HG03025 (cell line): ENCODE measurements around the gene PCNX2.

Experiments
- ATAC-seq: cut with Tn5 transposase; IDR thresholded peaks from one replicate; pipeline ENCODE4 v1.9.1; 2021; ENCODE audit warnings: mild to moderate bottlenecking, moderate library complexity; ENCODE audit not compliant: unreplicated experiment, low FRiP score

Gene PCNX2

DNA sequence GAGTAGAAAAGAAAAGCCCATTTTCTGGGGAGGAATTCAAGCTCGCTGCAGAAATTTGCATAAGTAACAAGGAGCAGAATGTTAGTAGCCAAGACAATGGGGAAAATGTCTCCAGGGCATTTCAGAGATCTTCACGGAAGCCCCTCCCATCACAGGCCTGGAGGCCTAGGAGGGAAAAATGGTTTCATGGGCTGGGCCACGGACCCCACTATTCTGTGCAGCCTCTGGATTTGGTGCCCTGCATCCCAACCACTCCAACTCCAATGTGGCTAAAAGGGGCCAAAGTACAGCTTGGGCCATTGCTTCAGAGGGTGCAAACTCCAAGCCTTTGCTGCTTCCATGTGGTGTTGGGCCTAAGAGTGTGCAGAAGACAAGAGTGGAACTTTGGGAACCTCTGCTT, 302.0 kb downstream of the PCNX2 start:
- no peak for ATAC-seq

DNA sequence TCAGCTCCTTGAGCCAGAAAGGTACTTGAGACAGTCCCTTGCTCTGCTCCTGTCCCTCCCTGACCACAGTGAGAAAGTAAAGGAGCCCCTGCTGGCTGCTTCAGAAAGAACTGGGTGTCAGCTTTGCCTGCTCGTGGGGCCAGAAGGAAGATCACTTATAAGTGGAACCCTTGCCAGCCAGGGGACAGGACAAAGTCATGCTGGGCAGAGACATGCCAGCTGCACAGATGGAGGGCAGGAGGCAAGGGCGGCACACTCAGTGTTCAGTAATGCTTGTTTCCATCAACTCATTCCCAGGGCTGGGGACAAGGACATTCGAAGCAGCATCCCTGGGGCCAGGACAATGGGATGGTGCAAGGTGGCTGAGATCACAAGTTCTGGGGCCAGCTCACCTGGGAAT, 303.3 kb downstream of the PCNX2 start:
- ATAC-seq, result no peak

DNA sequence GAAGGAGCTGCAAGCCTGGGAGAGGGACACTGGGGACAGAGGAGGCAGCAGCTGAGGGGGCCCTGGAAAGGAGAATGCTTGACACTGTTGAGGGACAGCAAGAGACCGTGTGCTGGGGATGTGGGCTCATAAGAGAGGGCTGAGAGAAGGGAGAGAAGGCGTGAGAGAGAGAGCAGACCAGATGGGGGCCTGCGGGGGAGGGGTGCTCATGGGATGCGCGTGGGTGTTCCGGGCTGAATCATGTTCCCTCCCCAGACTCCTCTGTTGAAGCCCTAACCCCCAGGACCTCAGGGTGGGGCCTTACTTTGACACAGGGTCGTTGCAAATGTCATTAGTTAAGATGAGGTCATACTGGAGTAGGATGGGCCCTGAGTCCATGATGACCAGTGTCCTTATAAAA, 304.3 kb downstream of the PCNX2 start:
- ATAC-seq, result no peak

DNA sequence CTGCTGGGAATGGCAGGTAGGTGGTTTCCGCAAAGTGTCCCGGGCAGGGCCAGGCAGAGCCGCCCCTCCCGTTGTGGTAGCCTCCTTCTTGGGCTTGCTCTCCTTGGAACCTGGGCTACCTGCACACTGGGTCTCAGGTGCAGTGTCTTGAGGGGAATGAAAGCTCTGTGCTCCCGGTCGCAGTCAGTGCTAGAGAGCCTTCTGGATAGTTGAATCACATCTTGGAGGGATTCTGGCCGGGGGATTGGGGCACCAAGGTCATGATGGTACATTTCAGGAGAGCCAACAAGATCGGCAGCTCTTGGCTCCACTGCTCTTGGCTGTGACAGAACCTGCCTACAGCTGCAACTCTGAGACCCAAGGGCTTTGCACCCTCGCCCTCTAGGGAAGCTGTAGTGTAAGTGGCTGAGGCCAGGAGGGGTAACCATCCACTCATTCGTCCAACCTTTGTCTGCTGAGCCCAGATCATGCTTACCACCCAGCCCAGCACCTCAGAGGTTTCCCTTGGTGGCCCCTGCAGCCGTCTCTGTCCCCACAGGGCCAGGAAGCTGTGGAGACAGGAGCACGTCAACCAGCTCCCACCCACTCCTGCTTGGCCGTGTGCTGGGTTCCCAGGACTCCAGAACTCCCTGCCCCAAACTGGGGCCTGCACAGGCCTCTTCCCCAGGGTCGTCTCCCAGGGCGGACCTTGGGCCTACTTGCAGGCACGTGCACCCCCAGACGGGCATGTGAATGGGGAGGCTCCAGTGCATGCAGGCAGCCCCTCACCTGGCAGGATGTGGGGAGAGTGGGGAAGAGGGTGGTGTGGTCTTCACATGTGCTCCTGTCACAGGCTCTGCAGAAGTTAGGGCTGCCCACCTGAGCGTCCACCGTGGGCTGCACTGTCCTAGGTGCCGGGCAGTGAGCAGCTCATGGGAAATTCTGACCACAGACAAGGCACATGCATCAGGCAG, 305.1 kb downstream of the PCNX2 start:
- ATAC-seq, result no peak

DNA sequence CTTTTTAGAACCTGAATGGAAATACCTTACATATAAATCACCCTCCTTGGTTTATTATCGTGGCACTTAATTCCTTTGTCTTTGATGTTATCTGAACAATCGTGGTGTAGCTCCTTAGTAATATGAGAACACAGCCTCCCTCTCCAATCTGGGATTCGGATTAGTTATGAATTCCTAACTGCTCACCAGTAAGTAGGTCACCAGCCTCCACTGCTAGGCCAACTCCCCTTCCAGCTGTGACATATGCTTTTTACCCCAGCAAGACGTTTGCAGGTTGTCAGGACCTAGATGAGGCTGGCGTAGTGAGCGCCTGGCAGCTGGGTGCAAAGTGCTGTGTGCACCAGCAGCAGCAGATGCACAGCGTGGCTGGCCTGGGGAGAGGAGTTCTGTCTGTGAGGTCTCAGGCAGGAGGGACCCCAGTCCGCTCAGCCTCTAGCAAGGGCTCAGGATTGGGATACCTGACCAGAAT, 306.9 kb downstream of the PCNX2 start:
- ATAC-seq, result no peak

DNA sequence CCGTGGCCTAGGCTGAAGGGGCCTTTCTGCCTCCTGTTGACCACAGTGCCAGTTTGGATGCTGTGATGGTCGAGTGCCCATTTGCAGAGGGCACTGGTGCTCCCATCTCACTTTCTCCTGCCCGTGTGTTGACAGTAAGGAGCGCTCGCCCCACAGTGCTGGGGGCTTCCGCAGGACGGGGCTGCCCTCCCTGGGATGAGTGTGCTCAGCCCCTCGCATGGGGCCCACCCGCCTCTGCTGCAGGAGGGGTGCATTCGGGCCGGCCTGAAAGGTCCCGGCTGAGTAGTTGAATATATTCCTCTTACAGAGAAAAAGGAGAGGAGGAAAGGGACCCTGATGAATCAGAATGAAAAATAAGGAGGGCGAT, 307.8 kb downstream of the PCNX2 start:
- no peak for ATAC-seq

DNA sequence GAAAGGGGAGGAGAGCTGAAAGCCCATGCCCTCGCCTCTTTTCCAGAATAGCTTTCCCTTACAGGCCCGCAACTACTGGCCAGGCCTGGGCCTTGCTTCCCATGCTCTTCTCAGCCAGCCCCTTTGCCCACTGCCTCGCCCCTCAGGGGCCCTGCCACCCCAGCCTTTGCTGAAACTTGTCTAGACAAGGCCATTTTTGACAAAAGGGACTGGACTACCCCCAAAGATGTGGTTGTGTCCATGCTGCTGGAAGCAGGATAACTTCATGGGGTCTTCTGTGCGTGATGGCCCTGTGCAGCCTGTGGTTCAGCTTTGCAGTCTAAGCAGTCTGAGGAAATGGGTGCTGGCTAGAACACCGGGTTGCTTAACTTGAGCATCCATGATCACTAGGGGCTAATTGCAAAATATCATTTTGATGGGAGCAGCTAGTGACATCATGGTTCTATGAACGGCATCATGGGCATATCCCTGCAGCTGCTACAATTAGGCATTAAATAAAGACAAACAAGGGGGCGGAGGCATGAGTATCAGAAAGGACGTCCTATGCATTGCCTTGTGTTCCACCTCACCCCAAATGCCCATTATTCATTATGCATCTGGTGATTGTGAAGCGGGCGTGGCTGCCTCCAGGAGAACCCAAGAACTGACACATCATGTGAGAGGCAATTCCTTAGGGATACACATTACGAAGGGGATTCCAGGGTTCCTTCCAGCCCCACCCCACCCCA, 308.3 kb downstream of the PCNX2 start:
- ATAC-seq, result no peak

DNA sequence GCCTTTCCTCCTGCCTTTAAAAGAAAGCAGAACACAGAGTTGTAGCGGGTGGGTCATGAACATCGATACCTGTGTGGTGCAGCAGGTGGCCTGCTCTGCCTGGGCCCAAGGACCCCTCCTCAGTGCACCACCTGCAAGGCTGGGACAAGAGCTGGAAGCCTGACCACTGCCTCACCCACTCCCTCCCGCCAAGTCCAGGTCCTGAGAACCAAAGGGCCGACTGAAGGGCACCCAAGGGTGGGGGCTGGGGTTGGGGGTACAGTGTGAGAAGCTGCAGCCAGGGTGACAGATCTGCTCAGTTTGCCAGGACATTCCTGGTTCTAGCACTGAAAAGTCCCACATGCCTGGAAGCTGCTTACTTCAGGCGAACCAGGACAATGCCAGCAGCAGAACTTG, 309.0 kb downstream of the PCNX2 start:
- ATAC-seq, result no peak

DNA sequence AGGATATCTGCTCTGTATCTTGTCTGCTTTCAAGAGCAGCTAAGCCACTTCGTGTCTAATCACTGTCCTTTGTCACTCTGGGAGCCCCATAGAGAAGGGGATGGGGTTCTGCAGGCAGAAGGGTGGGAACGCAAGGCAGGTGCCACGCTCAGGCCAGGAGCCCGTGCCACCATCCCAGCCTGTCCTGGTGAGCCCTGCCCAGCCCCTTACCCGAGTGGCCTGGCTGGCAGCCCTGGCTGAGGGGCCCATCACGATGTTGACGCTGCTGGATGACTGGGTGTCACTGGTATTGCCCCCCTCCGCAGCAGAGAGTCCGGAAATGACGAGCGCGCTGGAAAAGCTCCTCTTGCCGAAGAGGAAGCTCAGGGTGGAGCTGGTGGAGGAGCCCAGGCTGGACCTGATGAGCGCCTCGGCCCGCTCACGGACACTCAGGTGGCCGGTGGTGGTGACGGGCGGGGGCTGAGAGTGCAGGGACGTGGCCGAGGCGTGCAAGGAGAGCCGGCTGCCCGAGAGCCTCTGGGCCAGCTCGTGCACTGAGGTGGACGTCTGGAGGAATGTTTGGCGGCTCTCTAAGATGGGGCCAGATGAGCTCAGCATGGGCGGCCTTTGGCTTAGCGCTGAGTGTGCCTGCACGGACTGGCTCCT, 309.5 kb downstream of the PCNX2 start:
- ATAC-seq, result no peak

DNA sequence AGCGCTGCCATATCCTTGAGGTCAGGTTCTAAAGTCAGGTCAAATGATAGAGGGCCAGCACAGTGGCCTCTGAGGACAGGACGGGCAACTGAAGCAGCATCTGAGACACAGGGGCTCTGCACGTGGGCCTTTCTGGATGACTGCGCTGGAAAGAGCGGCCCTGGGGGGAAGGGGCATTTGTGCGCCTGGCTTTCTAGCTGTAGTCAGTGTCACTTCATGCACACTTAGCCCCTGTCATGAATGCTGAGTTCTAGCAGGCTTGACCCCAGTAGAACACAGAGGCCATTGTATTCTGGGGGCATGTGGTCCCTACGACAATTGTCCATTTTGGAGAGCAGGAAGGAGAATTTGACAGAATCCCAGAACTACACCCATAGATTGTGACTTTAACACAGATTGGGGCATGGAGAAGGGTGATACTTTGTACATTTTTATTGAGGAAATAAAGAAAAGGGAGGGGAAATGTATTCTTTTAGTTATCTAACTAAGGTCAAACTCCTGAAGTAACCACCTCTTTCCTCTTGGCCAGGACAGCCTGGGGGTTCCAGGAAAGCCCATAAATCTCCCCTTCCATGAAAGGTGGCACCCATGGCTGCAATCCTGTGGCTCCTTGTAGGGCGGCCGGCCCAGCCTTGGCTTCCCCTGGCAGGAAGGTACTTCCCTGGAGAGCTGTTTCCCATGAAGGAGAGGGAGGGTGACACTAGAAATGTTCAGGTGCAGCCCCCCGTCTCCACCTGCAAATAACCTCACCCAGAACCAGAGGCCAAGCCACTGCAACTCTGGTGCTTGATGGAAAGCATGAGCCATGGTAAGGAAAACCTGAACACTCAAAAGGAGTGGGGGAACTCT, 310.7 kb downstream of the PCNX2 start:
- no peak for ATAC-seq

DNA sequence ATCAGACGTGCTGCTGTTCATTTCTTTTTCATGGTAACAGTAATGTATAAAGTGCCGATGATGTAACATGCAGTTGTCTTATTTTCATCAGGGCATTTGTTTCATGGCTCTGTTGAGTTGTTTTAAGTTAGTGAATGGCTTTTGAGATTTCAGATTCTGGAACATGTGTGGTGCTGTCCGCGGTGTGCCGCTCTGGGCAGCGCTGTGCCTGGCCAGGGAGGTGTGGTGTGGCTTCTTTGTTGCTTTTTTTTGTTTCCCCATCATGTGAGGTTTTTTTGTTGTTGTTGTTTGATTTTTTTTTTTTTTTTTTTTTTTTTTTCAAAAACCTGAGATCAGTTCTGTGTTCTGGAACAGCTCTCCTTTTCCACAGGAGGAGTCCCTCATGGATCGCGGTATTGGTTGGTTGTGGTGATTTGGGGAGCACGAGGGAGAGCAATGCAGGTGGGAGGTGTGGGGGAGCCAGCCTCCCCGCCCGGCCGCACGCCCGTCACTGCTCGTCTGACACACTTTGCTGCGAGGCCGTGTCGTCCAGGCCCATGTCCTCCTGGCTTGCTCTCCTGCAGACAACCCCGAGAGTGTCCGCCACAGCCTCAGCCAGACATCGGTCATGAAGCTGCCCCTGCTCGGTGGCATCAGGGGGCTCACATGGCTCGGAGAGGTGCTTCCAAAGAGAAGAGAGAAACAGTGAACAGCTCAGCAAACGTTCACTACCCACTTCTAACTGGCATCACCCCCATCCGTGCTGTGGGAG, 311.5 kb downstream of the PCNX2 start:
- no peak for ATAC-seq

DNA sequence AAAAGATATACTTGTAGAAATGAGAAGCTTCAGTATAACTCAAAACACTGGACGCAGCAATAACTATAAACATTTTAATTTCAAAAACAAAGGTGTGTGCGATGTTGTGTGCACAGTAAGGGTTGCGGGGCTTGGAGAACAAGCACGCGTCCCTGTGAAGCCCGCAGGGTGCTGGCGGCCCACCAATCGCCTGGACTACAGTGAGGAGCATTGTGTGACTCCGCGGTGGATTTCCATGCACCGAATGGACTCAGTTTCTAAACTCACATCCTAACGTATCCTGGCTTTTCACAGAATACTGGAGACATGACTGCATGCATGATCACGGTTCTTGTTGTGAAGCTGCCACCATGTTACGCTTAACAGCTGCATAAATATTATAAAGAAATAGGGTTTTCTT, 312.1 kb downstream of the PCNX2 start:
- ATAC-seq, result no peak

DNA sequence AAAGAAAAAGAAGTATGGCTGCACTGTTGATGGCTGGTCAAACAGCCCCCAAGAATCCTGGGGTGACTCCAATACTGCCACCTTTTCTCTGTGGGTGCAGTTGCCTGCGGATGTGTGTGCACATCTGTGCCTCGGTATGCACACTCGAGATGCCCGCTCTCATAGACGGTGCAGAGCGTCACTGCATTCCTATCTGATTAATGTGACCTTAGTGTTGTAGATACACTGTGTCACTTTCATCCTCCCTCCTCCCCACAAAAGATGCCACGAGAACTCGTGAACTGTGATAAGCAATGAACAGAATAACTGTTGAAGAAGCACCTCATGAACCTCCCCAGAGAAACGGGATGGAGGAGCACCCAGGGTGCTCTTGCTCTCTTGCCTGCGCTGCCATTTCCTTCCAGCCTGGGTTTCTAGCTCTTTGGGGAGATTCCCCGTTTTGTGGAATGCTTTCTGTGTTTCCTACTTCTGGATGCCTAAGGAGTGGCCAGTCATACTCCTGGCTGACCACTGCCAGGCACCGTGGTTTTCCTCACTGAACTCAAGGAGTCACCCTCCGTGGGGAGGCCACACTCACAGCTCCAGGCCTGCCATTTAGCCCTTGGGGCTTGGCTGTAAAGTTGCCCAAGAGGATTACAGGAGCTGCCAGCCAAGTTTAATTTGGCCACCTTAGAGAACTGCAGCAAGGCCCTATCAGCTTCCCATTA, 313.1 kb downstream of the PCNX2 start:
- no peak for ATAC-seq

DNA sequence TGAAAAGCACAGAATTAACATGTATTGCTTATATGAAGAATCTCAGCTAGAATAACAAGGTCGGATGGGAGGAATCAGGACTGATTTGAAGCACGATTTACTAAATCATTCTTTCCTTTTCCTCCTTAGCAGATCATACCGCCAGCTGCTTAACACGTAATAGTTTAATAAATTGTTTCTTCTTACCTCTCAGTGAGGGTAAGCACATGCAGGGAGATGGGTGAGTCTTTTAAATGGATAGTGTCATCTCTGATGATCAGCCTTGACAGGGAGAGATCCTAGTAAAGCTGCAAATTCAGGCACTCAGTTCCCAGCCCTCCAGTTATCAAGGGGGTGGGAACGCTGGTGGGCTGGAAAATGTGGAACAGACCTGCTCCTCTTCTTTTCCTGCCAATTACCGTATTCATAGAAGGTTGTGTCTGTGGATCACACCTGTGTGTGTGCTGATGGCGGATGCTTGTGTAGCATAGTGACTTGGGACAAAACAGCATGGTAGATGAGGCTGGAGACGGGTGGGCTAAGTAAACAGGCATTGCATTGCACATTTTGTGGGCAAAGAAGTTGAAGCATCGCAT, 314.5 kb downstream of the PCNX2 start:
- ATAC-seq, result no peak

DNA sequence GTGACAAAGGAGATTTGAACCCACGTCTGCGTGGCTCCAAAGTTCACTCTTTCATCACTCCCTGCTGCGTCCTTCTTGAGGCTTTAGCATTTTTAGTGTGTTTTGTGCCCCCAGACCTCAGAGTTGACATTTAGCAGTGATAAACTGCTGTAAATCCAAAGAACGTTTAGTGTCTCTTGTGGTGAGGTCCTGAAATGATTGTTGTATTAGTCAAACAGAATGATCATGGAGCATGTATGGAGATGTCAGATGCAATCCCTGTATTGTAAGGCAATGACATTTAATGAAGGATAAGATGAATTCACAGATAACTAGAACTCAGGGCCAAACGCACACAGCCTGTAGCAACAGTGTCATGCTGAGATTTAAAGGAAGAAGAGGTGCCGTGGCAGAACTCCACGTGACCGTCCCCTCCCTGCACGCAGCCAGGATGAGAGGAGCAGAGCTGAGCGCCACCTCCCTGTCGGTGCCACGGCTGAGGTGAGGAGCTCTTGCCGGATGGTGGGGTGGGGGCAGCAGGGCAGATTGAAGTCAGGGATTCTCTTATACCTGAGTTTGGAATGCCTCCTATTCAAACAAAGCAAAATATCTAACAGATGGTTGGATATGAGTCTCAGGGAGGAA, 315.1 kb downstream of the PCNX2 start:
- no peak for ATAC-seq

DNA sequence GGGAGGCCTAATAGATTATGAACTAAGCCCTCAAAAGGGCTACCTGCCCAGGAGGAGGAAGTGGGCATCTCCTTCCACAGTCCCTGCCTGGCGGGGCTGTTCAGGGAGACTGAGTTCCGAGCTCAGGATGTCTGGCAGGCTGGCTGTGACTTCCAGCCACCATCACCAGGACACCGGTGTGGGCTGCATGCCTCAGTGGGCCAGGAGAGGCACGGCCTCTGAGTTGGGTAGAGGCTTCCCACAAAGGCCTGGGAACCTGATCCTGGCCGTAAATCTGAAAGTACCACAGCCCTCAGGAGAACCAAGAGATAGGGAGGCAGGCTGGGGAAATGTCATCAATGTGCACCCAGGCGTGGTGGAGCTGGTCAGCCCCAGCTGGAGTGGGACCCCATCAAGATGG, 316.0 kb downstream of the PCNX2 start:
- no peak for ATAC-seq

DNA sequence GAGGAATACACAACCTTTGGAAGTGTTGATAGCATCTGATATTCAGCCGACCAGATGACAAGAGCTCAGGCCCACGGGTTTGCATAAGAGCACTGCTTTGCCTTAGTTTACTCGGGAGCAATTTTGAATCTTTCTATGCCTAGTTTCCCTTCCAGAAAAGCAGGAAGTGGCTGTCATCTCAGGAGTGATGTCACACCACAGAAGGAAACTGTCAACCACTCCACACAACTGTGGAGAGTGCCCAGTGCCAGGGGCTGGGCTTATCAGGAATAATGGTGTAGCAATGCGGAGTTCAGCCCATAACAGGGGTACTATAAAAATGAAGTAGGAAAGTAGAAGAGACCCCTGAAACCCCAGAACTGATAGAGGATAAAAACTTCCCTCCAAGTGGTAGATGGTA, 316.7 kb downstream of the PCNX2 start:
- ATAC-seq, result no peak

DNA sequence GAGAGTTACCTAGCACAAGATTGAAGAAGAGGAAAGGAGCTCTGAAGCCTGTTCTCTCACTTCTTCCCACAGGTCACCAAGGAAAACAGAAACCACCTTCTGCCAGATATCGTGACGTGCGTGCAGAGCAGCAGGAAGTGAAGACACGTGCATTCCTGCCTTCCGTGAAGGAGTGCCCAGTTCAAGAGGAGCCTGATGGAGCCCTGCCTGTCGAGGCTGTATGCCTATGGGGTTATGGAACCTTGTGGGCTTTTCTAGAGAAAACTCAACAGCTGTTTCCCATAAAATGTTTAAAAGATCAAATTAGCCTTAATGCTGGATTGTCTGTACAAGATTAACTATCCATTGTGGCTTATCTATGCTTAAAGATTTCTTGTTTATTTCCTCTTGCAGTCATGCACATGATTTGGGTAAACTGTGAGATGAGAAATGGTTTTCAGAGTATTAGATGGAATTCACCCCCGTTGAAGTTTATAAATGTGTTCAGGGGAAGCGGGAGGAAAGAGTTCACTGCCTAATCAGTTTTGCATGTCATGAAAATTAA, 317.4 kb downstream of the PCNX2 start:
- ATAC-seq, result no peak
